Spleen (tissue), 11 donors: ENCODE results near the gene CIB1. TPM values are rescaled to one million over a fixed set of nuclear protein-coding genes. Genes with fewer than 3 reads are reported as not detected.

Experiments used
- DNase-seq: peaks from one replicate; pipeline ENCODE4 v3.0.0-alpha.2; 2020
- H3K27ac ChIP-seq, 8 donors: fragments of 200-600 bp; sonication (generic) in 7 of 8; 1 replicate in 4 of 8; 2 replicates in 4 of 8; pipeline versions ENCODE4 v1.5.0 to v1.8.0; 2016 to 2021; ENCODE audit warnings: inconsistent platforms in 4 of 8, mild to moderate bottlenecking in 4 of 8, moderate library complexity in 1 of 8
- H3K27me3 ChIP-seq, 7 donors: fragments of 200-600 bp; sonication (generic) in 6 of 7; replicated peaks in 1 of 7; 1 replicate in 4 of 7; 2 replicates in 3 of 7; pipeline versions ENCODE4 v1.5.0 to v1.8.0; 2016 to 2021; ENCODE audit warnings: inconsistent platforms in 3 of 7, mild to moderate bottlenecking in 1 of 7
- H3K36me3 ChIP-seq, 6 donors: fragments of 200-600 bp; sonication (generic) in 5 of 6; 1 replicate in 4 of 6; 2 replicates in 2 of 6; pipeline versions ENCODE4 v1.5.0 to v1.8.0; 2016 to 2021; ENCODE audit warnings: inconsistent platforms in 2 of 6
- H3K4me1 ChIP-seq, 6 donors: fragments of 200-600 bp; sonication (generic) in 5 of 6; 1 replicate in 3 of 6; 2 replicates in 3 of 6; pipeline versions ENCODE4 v1.5.0 to v1.8.0; 2016 to 2021; ENCODE audit warnings: inconsistent platforms in 3 of 6
- H3K4me3 ChIP-seq, 8 donors: fragments of 200-600 bp; sonication (generic) in 7 of 8; 1 replicate in 4 of 8; 2 replicates in 4 of 8; pipeline versions ENCODE4 v1.5.0 to v1.8.0; 2016 to 2021; ENCODE audit warnings: inconsistent platforms in 4 of 8, mild to moderate bottlenecking in 4 of 8, moderate library complexity in 2 of 8
- H3K9me3 ChIP-seq, 8 donors: fragments of 200-600 bp; sonication (generic) in 7 of 8; 1 replicate in 4 of 8; 2 replicates in 4 of 8; pipeline versions ENCODE4 v1.5.0 to v1.8.0; 2016 to 2021; ENCODE audit warnings: inconsistent platforms in 4 of 8
- CTCF ChIP-seq, 11 experiments: fragments of 200-600 bp in 7 of 11; fragments of 450-650 bp in 4 of 11; sonication (generic) in 4 of 11; IDR thresholded peaks in 8 of 11; conservative IDR thresholded peaks in 3 of 11; 1 replicate in 7 of 11; 2 replicates in 4 of 11; pipeline versions ENCODE4 v1.4.0 to v1.8.0; 2016 to 2021; ENCODE audit warnings: antibody characterized with exemption in 11 of 11, inconsistent platforms in 4 of 11, mild to moderate bottlenecking in 1 of 11
- POLR2A ChIP-seq, 3 donors: fragments of 450-650 bp; IDR thresholded peaks; one replicate each; pipeline ENCODE4 v1.5.1; 2017; ENCODE audit warnings: antibody characterized with exemption in 3 of 3, mild to moderate bottlenecking in 1 of 3
- POLR2AphosphoS5 ChIP-seq, 3 donors: sonication (generic); formaldehyde crosslinking; IDR thresholded peaks; one replicate each; pipeline ENCODE4 v1.5.1; 2017; ENCODE audit warnings: antibody characterized with exemption in 3 of 3
- WGBS, 5 donors: extraction: QIAGEN DNeasy Blood & Tissue Kit in 3 of 5; methylation state at CpG; one replicate each; pipeline versions ENCODE4 v1.1.5 to v1.1.7; 2013 to 2018; 5-methylcytosine and 5-hydroxymethylcytosine counted together
- intact Hi-C: fragments of 100-400 bp; cut with DNase I; formaldehyde crosslinking; loops from one replicate; pipeline ENCODE4 v1.15.0; 2023; ENCODE audit warnings: low total_unique reads
- polyA plus RNA-seq, 3 donors: library from polyadenylated mRNA; stranded (reverse); fragments of 200-250 nt; gene quantifications; one replicate each; pipeline ENCODE4 v1.2.1, GENCODE V29; 2013
- total RNA-seq, 7 donors: library from RNA; depleted of rRNA in 3 of 7; stranded (reverse); fragments of >200 nt in 3 of 7; fragmentation: NEBNext Ultra II Directional in 4 of 7; extraction: Animal tissue kit (Norgen Biotek cat#: 25700) in 4 of 7; gene quantifications; one replicate each; pipeline versions ENCODE4 v1.1.0 to v1.2.1, GENCODE V29; 2016 to 2021
- donor health status: healthy with polysubstance abuse.
- donor health status: DM: no; HTN: no; CAD: no; lungs with moderate emphysema.
- donor health status: DM: no; HTN: no; CAD: no.
- donor health status: Bipolar disorder and iron deficiency.
- donor health status: healthy.
- donor health status: DM: no; HTN: no; CAD: no.
- donor health status: DM: yes; HTN: yes; CAD: no.

CIB1 gene
- total and polyA plus RNA-seq, 10 donors = 31.7 to 247 (median 79.0) TPM

- no peak for TF ChIP-seq CTCF (IDR thresholded peaks at IDR 0.05 in 8 of 11, conservative IDR thresholded peaks at IDR 0.05 in 3 of 11)
- TF ChIP-seq POLR2A (IDR thresholded peaks at IDR 0.05) = no peak
- TF ChIP-seq POLR2AphosphoS5 (IDR thresholded peaks at IDR 0.05) = no peak
- no peaks in the 10 kb centered on the region for H3K27me3 ChIP-seq
- H3K4me3 ChIP-seq = no peak overlapping the region
- H3K36me3 ChIP-seq = peaks cover 0 to 85% (median 8%) of the 10 kb centered on the region in 6 donors
- DNase-seq = no peak
- intact Hi-C loops = no loop called here
- H3K9me3 ChIP-seq = no peaks in the 10 kb centered on the region
- WGBS, 5 donors = 93 to 98% (median 94%) methylated on average over 6 of the region's 6 CpGs
- peaks cover 50 to 100% (median 89%) of the 10 kb centered on the region in 6 donors for H3K4me1 ChIP-seq
- no peak overlapping the region for H3K27ac ChIP-seq
Observed at GRCh38 chr15:90208356-90208755, 25.4 kb downstream of the CIB1 start.

GRCh38 chr15:90207252-90207651 is 26.5 kb downstream of the CIB1 start:
- no peak overlapping the region for H3K4me3 ChIP-seq
- WGBS, 5 donors = 94 to 98% (median 95%) methylated on average over 6 of the region's 6 CpGs
- H3K9me3 ChIP-seq = no peaks in the 10 kb centered on the region
- no peaks in the 10 kb centered on the region for H3K27me3 ChIP-seq
- H3K27ac ChIP-seq = no peak overlapping the region
- peaks cover 0 to 81% (median 8%) of the 10 kb centered on the region in 6 donors for H3K36me3 ChIP-seq
- intact Hi-C loops = no loop called here
- H3K4me1 ChIP-seq = peaks cover 48 to 100% (median 89%) of the 10 kb centered on the region in 6 donors
- no peak for TF ChIP-seq POLR2AphosphoS5 (IDR thresholded peaks at IDR 0.05)
- TF ChIP-seq CTCF (IDR thresholded peaks at IDR 0.05 in 8 of 11, conservative IDR thresholded peaks at IDR 0.05 in 3 of 11) = no peak
- TF ChIP-seq POLR2A (IDR thresholded peaks at IDR 0.05) = no peak
- DNase-seq = peak; percentile 27

- 51 to 73% (median 62%) methylated on average over 5 of the region's 5 CpGs for WGBS, 5 donors
- intact Hi-C loops = no loop called here
- no peaks in the 10 kb centered on the region for H3K27me3 ChIP-seq
- H3K36me3 ChIP-seq = peaks cover 0 to 77% (median 8%) of the 10 kb centered on the region in 6 donors
- H3K4me3 ChIP-seq = no peak overlapping the region
- TF ChIP-seq CTCF (IDR thresholded peaks at IDR 0.05 in 8 of 11, conservative IDR thresholded peaks at IDR 0.05 in 3 of 11) (no peak), POLR2AphosphoS5 (IDR thresholded peaks at IDR 0.05) (no peak), POLR2A (IDR thresholded peaks at IDR 0.05) (no peak)
- H3K4me1 ChIP-seq = peaks cover 39 to 97% (median 85%) of the 10 kb centered on the region in 6 donors
- no peaks in the 10 kb centered on the region for H3K9me3 ChIP-seq
- peak overlapping the region in 4 of 8 donors; percentile 20 to 94 (median 65) for H3K27ac ChIP-seq
- no peak for DNase-seq
Observed at GRCh38 chr15:90205886-90206285, 27.9 kb downstream of the CIB1 start.

- intact Hi-C loops = no loop called here
- H3K4me1 ChIP-seq = peaks cover 37 to 97% (median 85%) of the 10 kb centered on the region in 6 donors
- peaks cover 0 to 72% (median 8%) of the 10 kb centered on the region in 6 donors for H3K36me3 ChIP-seq
- H3K27ac ChIP-seq = peak overlapping the region in 4 of 8 donors; percentile 37 to 94 (median 66)
- no peaks in the 10 kb centered on the region for H3K27me3 ChIP-seq
- no peak overlapping the region for H3K4me3 ChIP-seq
- no peaks in the 10 kb centered on the region for H3K9me3 ChIP-seq
- 80 to 93% (median 83%) methylated on average over 8 to 10 of the region's 10 CpGs for WGBS, 5 donors
- TF ChIP-seq POLR2AphosphoS5 (IDR thresholded peaks at IDR 0.05) (peak in 1 of 3 donors; percentile 25), POLR2A (IDR thresholded peaks at IDR 0.05) (no peak), CTCF (IDR thresholded peaks at IDR 0.05 in 8 of 11, conservative IDR thresholded peaks at IDR 0.05 in 3 of 11) (no peak)
- DNase-seq = peak; percentile 51
Observed at GRCh38 chr15:90205050-90205848, 28.5 kb downstream of the CIB1 start.
